Muscle of arm (tissue), 12 donors: Measurements from ENCODE around the gene COL27A1. TPM values are rescaled to one million over a fixed set of nuclear protein-coding genes. Genes with fewer than 3 reads are reported as not detected.

Experiments used
- DNase-seq: peaks from one replicate; pipeline ENCODE4 v3.0.0-alpha.2; 2013
- polyA plus RNA-seq, 12 donors: library from polyadenylated mRNA; unstranded; fragments of 120-200 nt; gene quantifications; one replicate each; pipeline ENCODE4 v1.2.1, GENCODE V29; 2013; ENCODE audit not compliant: insufficient read length in 12 of 12

The COL27A1 gene
- polyA plus RNA-seq, 12 donors, result 26.0 to 124 (median 34.1) TPM

DNA sequence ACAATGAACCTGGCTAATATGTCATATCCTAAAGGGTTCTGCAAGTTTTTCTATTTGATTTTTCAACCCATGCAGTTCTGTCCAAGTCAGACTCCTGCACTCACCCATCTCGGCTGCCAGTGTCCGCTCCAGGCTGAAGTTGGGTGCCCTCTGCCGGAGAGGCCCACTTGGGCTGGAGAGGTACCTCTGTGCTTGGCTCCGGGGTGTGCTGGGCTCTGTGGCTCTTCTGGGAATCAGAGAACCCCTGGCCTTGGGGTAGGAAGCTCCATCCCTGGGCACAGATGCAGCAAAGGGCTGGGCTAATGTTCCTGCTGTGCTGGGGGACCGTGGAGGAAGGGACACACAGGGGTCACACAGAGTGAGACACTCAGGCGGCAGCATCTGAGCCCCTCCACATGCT, 200.5 kb downstream of the COL27A1 start:
- no peak for DNase-seq

DNA sequence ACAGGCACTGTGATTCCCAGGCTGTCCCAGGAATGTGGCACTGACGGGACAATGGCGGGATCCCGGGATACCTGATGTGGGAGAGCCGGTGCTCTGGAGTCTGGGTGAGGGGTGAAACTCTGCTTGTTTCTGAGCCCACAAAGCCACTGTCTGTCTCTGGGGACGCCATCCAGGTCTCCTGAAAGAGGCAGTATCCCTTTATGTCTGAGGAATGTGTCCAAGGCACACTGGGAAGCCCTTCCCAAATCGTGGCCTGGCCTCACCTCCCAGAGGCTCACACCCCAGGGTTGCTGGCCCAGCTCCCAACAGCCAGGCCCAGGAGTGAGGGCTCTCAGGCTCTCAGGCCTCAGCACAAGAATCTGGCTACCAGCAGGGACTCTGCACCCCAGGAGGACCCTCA, 201.5 kb downstream of the COL27A1 start:
- no peak for DNase-seq

DNA sequence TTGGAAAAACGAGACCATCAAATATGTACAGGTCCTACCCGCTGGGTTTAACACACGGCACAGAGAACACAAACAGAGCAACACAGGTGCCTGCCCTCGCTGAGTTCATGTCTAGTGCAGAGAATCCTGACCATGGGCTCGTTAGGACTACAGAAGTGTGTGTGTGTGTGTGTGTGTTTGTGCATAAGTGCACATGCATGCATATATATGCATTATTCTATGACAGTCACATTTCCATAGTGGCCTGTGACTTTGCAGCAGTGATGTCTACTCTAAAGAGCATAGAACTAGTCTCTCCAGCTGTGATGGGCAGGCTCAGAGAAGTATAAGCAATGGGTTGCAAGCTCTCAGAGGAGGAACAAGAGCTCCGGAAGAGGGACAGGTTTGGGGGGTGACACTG, 202.0 kb downstream of the COL27A1 start:
- no peak for DNase-seq

DNA sequence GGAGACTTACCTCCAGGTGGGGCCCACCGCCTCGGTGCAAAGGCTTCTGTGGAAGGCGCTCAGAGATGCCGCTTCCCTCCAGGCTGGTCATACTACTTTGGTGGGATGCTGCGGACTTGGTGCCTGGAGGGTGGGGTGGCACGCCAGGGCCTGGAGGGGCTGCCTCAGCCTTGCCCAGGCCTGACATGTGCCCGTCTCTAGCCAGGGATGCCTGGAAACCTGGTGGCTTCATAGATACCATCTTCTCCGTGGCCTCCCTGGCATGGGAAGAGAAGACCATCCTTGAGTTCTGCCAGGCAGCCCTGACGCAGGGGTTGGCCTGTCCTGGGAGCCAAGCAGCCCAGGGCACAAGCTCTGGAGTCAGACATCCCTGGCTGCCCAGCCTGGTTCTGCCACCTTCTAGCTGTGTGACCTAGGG, 202.6 kb downstream of the COL27A1 start:
- DNase-seq, result no peak

DNA sequence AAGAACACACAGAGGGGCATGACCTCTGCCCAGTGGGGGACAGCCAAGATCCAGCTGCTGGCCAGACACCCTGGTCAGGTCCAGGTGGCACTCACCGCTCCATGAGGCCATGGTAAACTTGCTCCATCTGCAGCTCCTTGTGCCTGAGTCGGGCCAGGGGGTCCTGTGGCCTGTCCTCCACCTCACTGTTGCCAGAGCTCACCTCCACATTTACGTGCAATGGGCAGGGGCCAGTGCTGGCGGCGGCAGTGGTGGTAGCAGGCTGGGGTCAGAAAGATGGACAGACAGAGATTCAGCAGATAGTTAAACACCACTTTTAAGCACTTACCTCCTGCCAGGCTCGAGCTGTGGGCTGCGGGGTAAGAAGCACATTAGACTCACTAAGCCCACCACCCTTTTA, 204.5 kb downstream of the COL27A1 start:
- DNase-seq, result no peak

DNA sequence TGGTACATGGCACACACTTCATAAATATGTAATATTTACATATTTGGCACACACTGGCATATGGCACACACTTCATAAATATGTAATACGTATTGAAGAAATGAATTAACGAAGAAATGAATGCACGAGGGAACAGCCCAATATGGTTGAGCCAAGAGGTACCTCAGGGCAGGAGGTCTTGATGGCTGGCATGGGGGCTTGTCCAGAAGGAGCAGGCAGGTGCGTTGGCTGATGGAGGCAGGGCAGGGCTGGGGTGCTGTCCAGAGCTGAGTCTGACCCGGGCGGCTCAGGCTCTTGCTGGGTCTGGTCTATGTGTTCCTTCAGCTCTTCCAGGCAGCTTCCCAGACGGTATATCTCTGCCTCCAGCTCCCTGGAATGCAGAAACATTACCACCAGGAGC, 206.2 kb downstream of the COL27A1 start:
- DNase-seq, result no peak

Other genes with a start within 250 kb of the COL27A1 start
- 10 to 100 TPM in 1 of 12 donors, 1 to 10 TPM in 3, under 1 TPM in 5, not detected in 3; 0.13 to 19.9 (median 0.54) TPM for gene AMBP, start 77.2 kb upstream of the COL27A1 start, polyA plus RNA-seq
- gene KIF12, start 56.2 kb upstream of the COL27A1 start, polyA plus RNA-seq, result 10 to 100 TPM in 1 of 12 donors, 1 to 10 TPM in 3, under 1 TPM in 6, not detected in 2; 0.17 to 21.0 (median 0.68) TPM
- gene ORM1, start 167.6 kb downstream of the COL27A1 start, polyA plus RNA-seq, result 1 to 10 TPM in 3 of 12 donors, under 1 TPM in 6, not detected in 3; 0.27 to 1.9 (median 0.69) TPM
- 1 to 10 TPM in 1 of 12 donors, under 1 TPM in 1, not detected in 10; 0.73 to 1.0 TPM for gene ORM2, start 174.3 kb downstream of the COL27A1 start, polyA plus RNA-seq
- 10 to 100 TPM in 3 of 12 donors, 1 to 10 TPM in 8, not detected in 1; 5.4 to 25.5 (median 8.8) TPM for gene AKNA, start 232.4 kb downstream of the COL27A1 start, polyA plus RNA-seq